ENCODE measurements around the gene FBXW12. TPM values are rescaled to one million over a fixed set of nuclear protein-coding genes. Genes with fewer than 3 reads are reported as not detected.

The FBXW12 gene
- total RNA-seq, 2 donors from 2014 or later, result not detected

- no peak for ATAC-seq (ENCODE audit: insufficient number of reproducible peaks, low FRiP score, low read depth)
- Histone ChIP-seq H3K27me3 (replicated peaks; ENCODE audit: insufficient read depth) (no peaks in the 10 kb centered on the region), H3K9me3 (no peaks in the 10 kb centered on the region), H3K36me3 (peaks cover 51% of the 10 kb centered on the region), H3K27ac (peak overlapping the region; percentile 92 to 95), H3K4me3 (no peak overlapping the region), H3K4me1 (ENCODE audit: control insufficient read depth in 1 of 2, low read depth in 2 of 2) (peaks cover 27 to 49% of the 10 kb centered on the region in 2 donors)
- no peak for TF ChIP-seq CTCF (IDR thresholded peaks at IDR 0.05)
- no peak for DNase-seq (ENCODE audit: low spot score)
Measured at GRCh38 chr3:48405971-48406370, 34.0 kb downstream of the FBXW12 start.

- no peak for ATAC-seq (ENCODE audit: insufficient number of reproducible peaks, low FRiP score, low read depth)
- Histone ChIP-seq H3K27me3 (replicated peaks; ENCODE audit: insufficient read depth) (no peaks in the 10 kb centered on the region), H3K27ac (peak overlapping the region; percentile 92 to 95), H3K36me3 (peaks cover 58% of the 10 kb centered on the region), H3K4me1 (ENCODE audit: control insufficient read depth in 1 of 2, low read depth in 2 of 2) (peaks cover 21 to 42% of the 10 kb centered on the region in 2 donors), H3K4me3 (no peak overlapping the region), H3K9me3 (no peaks in the 10 kb centered on the region)
- no peak for TF ChIP-seq CTCF (IDR thresholded peaks at IDR 0.05)
- no peak for DNase-seq (ENCODE audit: low spot score)
Measured at GRCh38 chr3:48406443-48407431, 34.7 kb downstream of the FBXW12 start.

GRCh38 chr3:48407542-48408099, 35.6 kb downstream of the FBXW12 start:
- peaks cover 16 to 39% of the 10 kb centered on the region in 2 donors for H3K4me1 ChIP-seq (ENCODE audit: control insufficient read depth in 1 of 2, low read depth in 2 of 2)
- no peak overlapping the region for H3K4me3 ChIP-seq
- no peak for DNase-seq (ENCODE audit: low spot score)
- no peaks in the 10 kb centered on the region for H3K9me3 ChIP-seq
- ATAC-seq (ENCODE audit: insufficient number of reproducible peaks, low FRiP score, low read depth), result no peak
- peak overlapping the region in 1 of 2 donors; percentile 41 for H3K27ac ChIP-seq
- no peaks in the 10 kb centered on the region for H3K27me3 ChIP-seq (replicated peaks; ENCODE audit: insufficient read depth)
- peaks cover 66% of the 10 kb centered on the region for H3K36me3 ChIP-seq
- no peak for TF ChIP-seq CTCF (IDR thresholded peaks at IDR 0.05)

- Histone ChIP-seq H3K4me3 (no peak overlapping the region), H3K9me3 (no peaks in the 10 kb centered on the region), H3K27me3 (replicated peaks; ENCODE audit: insufficient read depth) (no peaks in the 10 kb centered on the region), H3K4me1 (ENCODE audit: control insufficient read depth in 1 of 2, low read depth in 2 of 2) (peaks cover 6 to 39% of the 10 kb centered on the region in 2 donors), H3K27ac (peak overlapping the region in 1 of 2 donors; percentile 20), H3K36me3 (peaks cover 66% of the 10 kb centered on the region)
- peak; percentile 1 for DNase-seq (ENCODE audit: low spot score)
- TF ChIP-seq CTCF (IDR thresholded peaks at IDR 0.05), result no peak
- ATAC-seq (ENCODE audit: insufficient number of reproducible peaks, low FRiP score, low read depth), result no peak
Measured at GRCh38 chr3:48408823-48409281, 36.8 kb downstream of the FBXW12 start.

Measured in thoracic aorta (tissue), 2 donors.